Activated T-cell treated with anti-CD3 and anti-CD28 coated beads, Interleukin-2, amount 50 U/mL, for 24 hours (primary cell): ENCODE measurements around the gene RIPK1.

Source experiments
- DNase-seq: peaks from one replicate; pipeline ENCODE4 v3.0.0-alpha.2; 2020
- H3K27ac Mint-ChIP-seq: 2 replicates; pipeline ENCODE4 v1.8.0; 2020; ENCODE audit warnings: mild to moderate bottlenecking, mixed read lengths
- H3K27me3 Mint-ChIP-seq: 2 replicates; pipeline ENCODE4 v1.8.0; 2020; ENCODE audit warnings: mixed read lengths
- H3K36me3 Mint-ChIP-seq: 2 replicates; pipeline ENCODE4 v1.8.0; 2020; ENCODE audit warnings: low read depth, mixed read lengths
- H3K4me1 Mint-ChIP-seq: 2 replicates; pipeline ENCODE4 v1.8.0; 2020; ENCODE audit warnings: low read depth, mixed read lengths
- H3K4me3 Mint-ChIP-seq: 2 replicates; pipeline ENCODE4 v1.8.0; 2020; ENCODE audit warnings: mild to moderate bottlenecking, moderate library complexity, mixed read lengths
- H3K9me3 Mint-ChIP-seq: 2 replicates; pipeline ENCODE4 v1.8.0; 2020; ENCODE audit warnings: mixed read lengths

The RIPK1 gene

GRCh38 chr6:3086282-3086946 is 18.1 kb downstream of the RIPK1 start:
- H3K36me3 Mint-ChIP-seq, result peaks cover 86% of the 10 kb centered on the region

DNA sequence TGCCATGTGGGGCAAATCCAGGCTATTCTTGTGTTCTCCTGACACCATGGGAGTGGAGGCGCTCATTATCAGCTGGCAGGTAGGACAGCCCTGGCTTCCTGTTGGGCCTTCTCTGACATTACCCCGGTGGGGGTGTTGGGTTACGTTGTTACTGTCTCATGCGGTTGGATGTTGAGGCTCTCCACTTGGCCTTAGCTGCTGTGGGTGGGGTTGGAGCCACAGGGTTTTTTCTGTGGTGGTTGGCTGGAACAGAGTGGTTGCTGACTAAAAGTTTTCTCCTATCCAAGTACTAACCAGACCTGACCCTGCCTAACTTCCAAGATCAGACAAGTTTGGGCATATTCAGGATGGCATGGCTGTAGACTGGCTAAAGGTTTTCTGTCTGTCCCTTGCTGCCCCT is 20.2 kb downstream of the RIPK1 start:
- peaks cover 68% of the 10 kb centered on the region for H3K36me3 Mint-ChIP-seq
- peaks cover 8% of the 10 kb centered on the region for H3K4me1 Mint-ChIP-seq
- no peaks in the 10 kb centered on the region for H3K27me3 Mint-ChIP-seq
- no peak for DNase-seq
- H3K9me3 Mint-ChIP-seq, result no peaks in the 10 kb centered on the region
- no peak overlapping the region for H3K4me3 Mint-ChIP-seq
- H3K27ac Mint-ChIP-seq, result peak overlapping the region; percentile 79

More at GRCh38 chr6:3086282-3086946, 18.1 kb downstream of the RIPK1 start:
- DNase-seq, result no peak
- no peaks in the 10 kb centered on the region for H3K9me3 Mint-ChIP-seq
- no peaks in the 10 kb centered on the region for H3K27me3 Mint-ChIP-seq
- peak overlapping the region; percentile 35 for H3K27ac Mint-ChIP-seq
- H3K4me1 Mint-ChIP-seq, result peaks cover 8% of the 10 kb centered on the region
- H3K4me3 Mint-ChIP-seq, result no peak overlapping the region

DNA sequence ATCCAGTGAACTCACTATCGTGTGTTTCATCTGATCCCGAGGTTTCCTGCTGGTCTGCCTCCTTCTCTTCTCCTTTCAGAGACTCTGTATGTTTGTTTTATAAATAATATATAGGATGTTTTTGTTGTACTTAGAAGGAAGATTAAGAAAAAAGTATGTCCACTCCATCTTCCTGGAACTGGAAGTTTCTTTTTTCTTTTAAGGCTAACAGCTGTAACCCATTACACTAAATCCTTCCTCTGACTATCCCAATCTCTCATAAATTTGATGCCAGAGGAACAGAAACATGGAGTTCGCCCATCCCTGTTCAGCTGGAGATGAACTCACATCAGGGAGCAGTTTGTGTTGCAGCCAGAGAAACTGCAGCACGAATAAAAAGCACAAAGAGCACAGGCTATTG is 20.7 kb downstream of the RIPK1 start:
- Mint-ChIP-seq H3K27ac (peak overlapping the region; percentile 79), H3K4me1 (peaks cover 8% of the 10 kb centered on the region), H3K27me3 (no peaks in the 10 kb centered on the region), H3K4me3 (no peak overlapping the region), H3K9me3 (no peaks in the 10 kb centered on the region), H3K36me3 (peaks cover 63% of the 10 kb centered on the region)
- no peak for DNase-seq

GRCh38 chr6:3090013-3090412 is 21.7 kb downstream of the RIPK1 start:
- Mint-ChIP-seq H3K4me1 (peaks cover 8% of the 10 kb centered on the region), H3K4me3 (no peak overlapping the region), H3K9me3 (no peaks in the 10 kb centered on the region), H3K36me3 (peaks cover 62% of the 10 kb centered on the region), H3K27me3 (no peaks in the 10 kb centered on the region), H3K27ac (no peak overlapping the region)
- no peak for DNase-seq

DNA sequence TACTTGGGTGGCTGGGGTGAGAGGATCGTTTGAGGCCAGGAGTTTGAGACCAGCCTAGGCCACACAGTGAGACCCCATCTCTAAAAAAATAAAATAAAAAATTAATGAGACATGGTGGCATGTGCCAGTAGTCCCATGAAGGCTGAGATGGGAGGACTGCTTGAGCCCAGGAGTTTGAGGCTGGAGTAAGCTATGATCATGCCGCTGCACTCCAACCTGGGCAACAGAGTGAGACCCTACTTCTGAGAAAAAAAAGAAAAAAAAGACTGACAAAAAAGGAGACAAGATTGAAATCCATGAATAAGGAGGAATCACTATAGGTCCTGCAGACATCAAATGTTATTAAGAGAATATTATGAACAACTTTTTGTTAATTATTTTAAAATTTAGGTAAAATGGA is 26.5 kb downstream of the RIPK1 start:
- no peak for DNase-seq
- Mint-ChIP-seq H3K27ac (no peak overlapping the region), H3K36me3 (peaks cover 53% of the 10 kb centered on the region), H3K27me3 (no peaks in the 10 kb centered on the region), H3K4me1 (no peaks in the 10 kb centered on the region), H3K4me3 (no peak overlapping the region), H3K9me3 (no peaks in the 10 kb centered on the region)

DNA sequence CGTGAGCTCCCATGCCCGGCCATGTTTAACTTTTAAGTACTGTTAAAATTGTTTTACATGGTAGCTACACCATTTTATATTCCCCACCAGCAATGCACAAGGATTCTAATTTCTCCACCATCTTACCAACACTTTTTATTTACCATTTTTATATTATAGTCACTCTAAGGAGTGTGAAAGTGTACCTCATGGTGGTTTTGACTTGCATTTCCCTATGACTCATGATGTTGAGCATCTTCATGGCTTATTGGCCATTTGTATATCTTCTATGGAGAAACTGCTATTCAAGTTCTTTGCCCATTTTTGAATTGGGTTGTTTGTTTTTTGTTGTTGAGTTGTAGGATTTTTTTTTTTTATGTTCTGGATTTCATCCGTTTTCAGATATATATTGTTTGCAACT is 34.6 kb downstream of the RIPK1 start:
- DNase-seq, result no peak
- H3K4me1 Mint-ChIP-seq, result peaks cover 9% of the 10 kb centered on the region
- H3K9me3 Mint-ChIP-seq, result no peaks in the 10 kb centered on the region
- H3K4me3 Mint-ChIP-seq, result no peak overlapping the region
- H3K36me3 Mint-ChIP-seq, result peaks cover 88% of the 10 kb centered on the region
- H3K27me3 Mint-ChIP-seq, result no peaks in the 10 kb centered on the region
- peak overlapping the region; percentile 52 for H3K27ac Mint-ChIP-seq

- Mint-ChIP-seq H3K4me1 (peaks cover 4% of the 10 kb centered on the region), H3K36me3 (peaks cover 92% of the 10 kb centered on the region), H3K27ac (peak overlapping the region; percentile 39), H3K4me3 (no peak overlapping the region), H3K27me3 (no peaks in the 10 kb centered on the region), H3K9me3 (no peaks in the 10 kb centered on the region)
- no peak for DNase-seq
Measured at GRCh38 chr6:3108746-3109414, 40.6 kb downstream of the RIPK1 start.

DNA sequence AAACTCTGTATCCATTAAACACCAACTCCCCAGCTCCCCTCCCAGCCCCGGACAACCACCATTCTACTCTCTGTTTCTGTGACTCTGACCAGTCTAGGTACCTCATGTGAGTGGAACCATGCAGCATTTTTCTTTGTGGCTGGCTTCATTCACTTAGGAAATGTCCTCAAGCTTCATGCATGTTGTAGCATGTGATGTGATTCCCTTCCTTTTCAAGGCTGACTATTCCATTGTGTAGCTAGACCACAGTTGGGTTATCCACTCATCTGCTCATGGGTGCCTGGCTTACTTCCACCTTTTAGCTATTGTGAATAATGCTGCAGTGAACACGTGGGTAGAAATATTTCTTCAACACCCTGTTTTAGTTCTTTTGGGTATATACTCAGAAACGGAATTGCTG is 41.5 kb downstream of the RIPK1 start:
- H3K27me3 Mint-ChIP-seq, result no peaks in the 10 kb centered on the region
- H3K4me1 Mint-ChIP-seq, result peaks cover 8% of the 10 kb centered on the region
- H3K36me3 Mint-ChIP-seq, result peaks cover 91% of the 10 kb centered on the region
- no peaks in the 10 kb centered on the region for H3K9me3 Mint-ChIP-seq
- H3K27ac Mint-ChIP-seq, result no peak overlapping the region
- H3K4me3 Mint-ChIP-seq, result no peak overlapping the region
- DNase-seq, result no peak

- no peak for DNase-seq
- H3K36me3 Mint-ChIP-seq, result peaks cover 58% of the 10 kb centered on the region
- no peak overlapping the region for H3K4me3 Mint-ChIP-seq
- no peaks in the 10 kb centered on the region for H3K27me3 Mint-ChIP-seq
- no peaks in the 10 kb centered on the region for H3K9me3 Mint-ChIP-seq
- peak overlapping the region; percentile 50 for H3K27ac Mint-ChIP-seq
- H3K4me1 Mint-ChIP-seq, result peaks cover 22% of the 10 kb centered on the region
Measured at GRCh38 chr6:3114377-3114776, 46.1 kb downstream of the RIPK1 start.

- no peak for DNase-seq
- H3K9me3 Mint-ChIP-seq, result no peaks in the 10 kb centered on the region
- peak overlapping the region; percentile 85 for H3K27ac Mint-ChIP-seq
- H3K27me3 Mint-ChIP-seq, result no peaks in the 10 kb centered on the region
- H3K4me1 Mint-ChIP-seq, result peaks cover 27% of the 10 kb centered on the region
- peaks cover 24% of the 10 kb centered on the region for H3K36me3 Mint-ChIP-seq
- peak overlapping the region; percentile 84 for H3K4me3 Mint-ChIP-seq
Measured at GRCh38 chr6:3117912-3118352, 49.6 kb downstream of the RIPK1 start.

- Mint-ChIP-seq H3K36me3 (peaks cover 18% of the 10 kb centered on the region), H3K4me1 (peaks cover 26% of the 10 kb centered on the region), H3K4me3 (peak within 1 kb of the TSS; percentile 84), H3K27me3 (no peaks in the 10 kb centered on the region), H3K9me3 (no peaks in the 10 kb centered on the region), H3K27ac (peak within 1 kb of the TSS; percentile 85)
- DNase-seq, result peak; percentile 100
Measured at GRCh38 chr6:3118353-3119039, 50.2 kb downstream of the RIPK1 start, which contains the start of gene BPHL. BPHL (plus strand) TSS chr6:3118711; CDS start chr6:3118741, 30 bp downstream.

- H3K4me3 Mint-ChIP-seq, result peak overlapping the region; percentile 84
- peaks cover 27% of the 10 kb centered on the region for H3K4me1 Mint-ChIP-seq
- H3K27me3 Mint-ChIP-seq, result no peaks in the 10 kb centered on the region
- H3K27ac Mint-ChIP-seq, result peak overlapping the region; percentile 50
- H3K9me3 Mint-ChIP-seq, result no peaks in the 10 kb centered on the region
- DNase-seq, result no peak
- H3K36me3 Mint-ChIP-seq, result peaks cover 13% of the 10 kb centered on the region
Measured at GRCh38 chr6:3119040-3119723, 50.9 kb downstream of the RIPK1 start.

DNA sequence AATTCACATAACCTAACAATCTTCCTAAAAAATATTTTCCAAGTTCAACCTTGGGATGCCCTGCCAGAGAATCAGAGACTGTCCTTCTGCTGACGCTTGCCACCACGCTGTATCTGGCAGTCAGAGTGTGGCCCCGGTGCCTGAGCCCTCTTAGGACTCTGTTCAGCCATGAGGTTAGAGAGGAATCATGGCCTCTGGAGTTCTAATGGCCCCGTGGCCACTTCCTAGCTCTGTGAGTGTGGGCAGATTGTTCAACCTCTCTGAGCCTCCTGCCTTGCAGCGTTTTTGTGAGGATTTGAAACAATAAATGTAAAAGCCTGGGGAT is 52.4 kb downstream of the RIPK1 start:
- DNase-seq, result no peak
- Mint-ChIP-seq H3K27ac (no peak overlapping the region), H3K4me3 (no peak overlapping the region), H3K4me1 (peaks cover 23% of the 10 kb centered on the region), H3K9me3 (no peaks in the 10 kb centered on the region), H3K27me3 (no peaks in the 10 kb centered on the region), H3K36me3 (no peaks in the 10 kb centered on the region)

DNA sequence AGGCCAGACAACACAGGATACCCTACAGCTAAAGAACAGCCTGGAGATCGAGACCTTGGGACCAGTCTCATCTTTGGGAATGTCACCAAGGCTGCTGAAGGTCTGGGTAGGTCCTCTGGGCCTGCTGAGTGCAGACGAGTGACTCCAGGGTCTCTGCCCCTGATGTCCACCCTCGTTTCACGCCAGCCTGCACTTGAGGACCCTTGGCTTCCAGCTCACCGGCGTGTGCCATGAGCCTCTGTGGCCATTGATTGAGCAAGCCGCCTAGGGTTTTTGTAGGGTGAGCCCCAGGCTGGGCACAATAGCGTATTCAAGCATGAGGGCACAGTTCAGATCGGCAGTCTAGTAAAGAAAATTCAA is 54.5 kb downstream of the RIPK1 start:
- peaks cover 19% of the 10 kb centered on the region for H3K4me1 Mint-ChIP-seq
- DNase-seq, result no peak
- no peak overlapping the region for H3K4me3 Mint-ChIP-seq
- H3K27ac Mint-ChIP-seq, result no peak overlapping the region
- no peaks in the 10 kb centered on the region for H3K27me3 Mint-ChIP-seq
- no peaks in the 10 kb centered on the region for H3K36me3 Mint-ChIP-seq
- H3K9me3 Mint-ChIP-seq, result no peaks in the 10 kb centered on the region
